ENCODE results near the gene GHR.

The GHR gene

DNA sequence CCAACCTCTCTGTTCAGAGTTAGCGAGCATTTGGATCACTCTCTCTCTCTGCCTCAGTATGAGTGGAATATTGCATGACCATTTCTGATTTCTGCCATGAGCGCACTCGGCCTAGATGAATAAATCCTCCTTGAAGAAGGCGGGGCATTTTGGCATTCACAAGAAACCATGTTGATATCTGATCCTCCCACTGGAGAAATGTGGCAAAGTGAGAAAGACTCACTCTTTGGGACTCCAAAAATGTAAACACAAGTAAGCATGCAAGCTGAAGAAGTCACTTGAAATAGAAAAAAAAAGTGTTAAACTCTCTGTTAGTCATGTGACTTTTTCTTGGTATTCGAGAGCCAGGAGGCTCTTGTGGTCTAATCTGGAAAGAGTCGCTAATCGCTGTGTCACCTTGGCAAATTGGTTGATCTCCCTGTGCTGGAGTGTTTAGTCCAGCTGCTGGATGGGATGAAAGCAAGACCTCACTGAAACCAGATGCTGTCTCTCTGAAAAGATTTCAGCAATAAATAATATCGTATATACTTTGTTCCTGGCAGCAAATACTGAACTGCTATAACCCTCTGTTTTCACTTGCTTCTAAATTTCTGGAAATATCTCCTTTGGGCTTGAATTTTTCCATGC lies 95.5 kb downstream of the GHR start:
- DNase-seq = no peak

DNA sequence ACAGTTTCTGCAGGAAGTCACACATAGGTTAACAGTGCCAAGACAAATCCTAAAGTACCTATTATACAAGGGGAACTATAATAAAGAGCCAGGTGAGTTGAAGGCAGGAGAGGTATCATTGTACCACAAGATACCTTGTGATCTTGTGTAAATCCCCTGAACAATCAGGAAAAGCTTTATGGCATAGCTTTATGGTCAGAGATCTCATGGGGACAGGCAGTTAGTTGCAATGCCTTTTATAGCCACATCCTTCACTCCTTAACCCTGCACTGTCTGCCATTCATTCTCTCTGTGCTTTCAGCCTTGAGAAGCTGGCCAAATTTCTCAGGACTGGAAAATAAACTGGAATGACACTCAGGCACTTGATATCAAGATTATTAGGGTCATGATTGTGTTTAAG lies 97.0 kb downstream of the GHR start:
- no peak for DNase-seq

DNA sequence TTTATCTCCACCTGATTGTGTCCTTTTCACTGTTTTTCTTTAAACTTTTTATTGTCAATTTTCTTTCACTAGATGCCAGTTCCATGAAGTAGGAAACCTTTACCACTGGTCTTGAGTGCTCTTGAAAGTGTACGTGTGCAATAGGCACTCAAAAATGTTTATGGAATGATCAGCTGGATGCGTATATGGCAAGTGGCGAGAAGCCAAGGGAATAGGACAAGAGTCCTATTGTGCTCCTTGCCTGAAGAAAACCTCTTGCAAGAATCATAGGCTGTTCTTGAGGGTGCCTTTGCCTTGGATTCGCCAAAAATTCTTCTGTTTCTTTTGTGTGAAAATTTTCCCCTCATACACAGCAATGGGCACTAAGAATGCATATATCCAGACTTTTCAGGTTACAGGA lies 97.7 kb downstream of the GHR start:
- no peak for DNase-seq

DNA sequence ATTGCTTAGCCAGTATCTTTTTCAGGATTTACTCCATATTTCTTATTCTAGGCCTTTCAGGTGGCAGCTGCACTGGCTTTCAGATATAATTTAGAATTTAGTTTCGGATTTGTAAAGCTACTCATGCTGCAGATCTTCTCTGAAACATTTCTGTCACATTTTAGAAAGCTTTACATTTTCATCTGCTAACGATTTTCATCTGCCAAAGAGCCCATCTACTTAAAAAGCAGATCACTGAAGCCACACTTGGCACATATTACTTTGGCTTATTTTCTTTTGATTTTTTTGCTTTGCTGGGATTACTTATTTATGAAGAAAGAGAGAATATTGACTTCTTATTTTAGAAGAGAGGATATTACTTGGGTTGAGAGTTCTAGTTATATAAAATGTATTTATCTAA lies 98.2 kb downstream of the GHR start:
- DNase-seq = no peak

DNA sequence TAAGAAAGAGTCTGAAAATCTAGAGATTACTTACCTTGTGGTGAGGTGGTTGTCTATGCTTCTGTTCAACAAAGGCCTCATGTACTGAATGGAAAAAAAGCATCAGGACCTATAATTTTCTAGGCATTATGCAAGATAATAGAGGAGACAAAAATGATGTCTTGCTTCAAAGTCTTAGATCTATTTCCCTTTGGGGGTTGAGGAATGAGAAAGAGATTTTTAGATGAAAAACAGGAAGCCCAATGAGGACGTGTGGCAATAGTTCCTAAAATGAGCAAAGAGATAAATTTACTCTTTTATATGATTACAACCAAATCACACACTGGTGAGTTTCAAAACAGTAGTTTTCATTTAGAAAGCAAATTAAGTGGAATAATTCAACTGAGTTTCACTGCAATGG lies 99.5 kb downstream of the GHR start:
- no peak for DNase-seq

DNA sequence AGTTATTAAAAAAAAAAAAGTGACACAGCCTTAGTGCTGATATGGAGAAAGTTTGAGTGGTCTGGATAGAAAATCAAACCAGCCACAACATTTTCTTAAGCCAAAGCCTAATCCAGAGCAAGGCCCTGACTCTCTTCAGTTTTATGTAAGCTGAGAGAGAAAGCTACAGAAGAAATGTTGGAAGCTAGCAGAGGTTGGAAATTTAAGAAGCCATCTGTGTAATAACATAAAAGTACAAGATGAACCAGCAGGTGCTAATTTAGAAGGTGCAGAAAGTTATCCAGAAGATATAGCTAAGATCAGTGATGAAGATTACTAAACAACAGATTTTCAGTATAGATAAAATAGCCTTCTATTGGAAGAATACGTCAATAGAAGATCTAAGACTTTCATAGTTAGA lies 102.9 kb downstream of the GHR start:
- DNase-seq = no peak

DNA sequence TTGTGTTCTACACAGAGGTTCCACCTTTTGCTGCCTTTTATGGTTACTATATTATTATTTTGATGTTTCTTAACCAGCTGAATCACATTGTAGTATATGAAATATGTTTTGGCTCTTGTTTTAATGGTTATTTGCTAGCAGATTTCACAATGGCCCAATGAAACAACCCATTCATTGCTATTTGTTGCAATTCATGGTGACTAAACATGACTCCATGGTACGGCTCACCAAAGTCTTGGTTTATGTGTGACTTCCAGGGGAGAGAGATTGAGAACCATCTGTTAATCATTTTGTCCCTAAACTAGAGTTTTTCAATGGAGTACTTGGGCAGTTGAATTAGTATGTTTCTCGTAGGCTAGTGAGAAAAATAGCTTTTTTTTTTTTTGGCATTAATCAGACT lies 108.4 kb downstream of the GHR start:
- no peak for DNase-seq

DNA sequence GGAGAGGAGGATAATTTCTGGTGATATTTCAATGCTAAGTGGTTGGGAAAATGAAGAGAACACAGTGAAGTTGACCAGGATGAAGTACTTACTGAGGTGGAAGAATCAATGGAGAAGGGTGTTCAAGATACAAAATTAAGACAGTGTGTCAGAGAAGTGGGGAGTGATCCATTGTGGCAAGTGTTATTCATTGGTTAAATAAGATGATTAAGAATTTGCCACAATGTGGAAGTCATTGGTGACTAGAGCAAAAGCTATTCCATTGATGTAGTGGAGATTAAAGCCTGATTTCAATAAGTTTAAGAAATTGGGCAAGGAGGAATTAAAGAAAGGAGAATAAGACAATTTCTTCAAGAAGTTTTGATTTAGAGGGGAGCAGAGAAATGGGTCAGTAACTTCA lies 118.9 kb downstream of the GHR start:
- DNase-seq = no peak

DNA sequence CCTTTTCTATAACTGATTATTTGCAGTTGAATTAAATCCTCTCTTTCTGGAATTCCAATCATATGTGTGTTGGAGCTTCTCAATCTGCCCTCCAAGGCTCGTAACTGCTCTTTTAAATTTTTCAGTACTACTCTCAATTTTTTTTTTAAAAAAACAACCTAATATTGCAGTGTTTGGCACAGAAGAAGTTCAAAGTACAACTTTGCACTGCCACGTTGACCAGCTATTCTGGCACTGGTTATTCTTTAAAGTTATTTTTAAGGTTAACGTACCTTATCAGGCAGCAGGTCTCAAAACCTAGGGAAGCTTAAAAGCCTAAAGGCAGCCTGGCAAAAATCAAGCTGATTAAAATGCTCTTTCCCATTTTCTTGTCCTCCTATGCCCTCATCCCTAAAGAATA lies 120.5 kb downstream of the GHR start:
- DNase-seq = no peak

DNA sequence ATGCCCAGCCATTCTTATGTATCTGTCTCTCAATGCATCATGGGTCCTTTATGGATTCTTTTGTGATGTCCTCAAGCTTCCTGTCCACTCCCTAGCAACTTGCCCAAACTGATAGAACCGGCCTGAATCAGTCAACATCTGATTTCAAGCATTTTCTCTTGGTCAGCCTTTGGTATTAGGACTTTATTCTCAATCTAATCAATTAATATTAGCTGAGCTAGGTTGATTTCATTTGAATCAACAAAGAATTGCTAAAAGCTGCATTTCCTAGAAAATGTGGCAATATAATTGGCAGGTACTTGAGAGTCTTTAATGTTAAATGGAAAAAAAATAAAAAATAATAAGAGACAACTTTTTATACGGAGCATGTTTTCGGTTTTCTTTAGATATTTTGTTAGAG lies 121.8 kb downstream of the GHR start:
- no peak for DNase-seq

DNA sequence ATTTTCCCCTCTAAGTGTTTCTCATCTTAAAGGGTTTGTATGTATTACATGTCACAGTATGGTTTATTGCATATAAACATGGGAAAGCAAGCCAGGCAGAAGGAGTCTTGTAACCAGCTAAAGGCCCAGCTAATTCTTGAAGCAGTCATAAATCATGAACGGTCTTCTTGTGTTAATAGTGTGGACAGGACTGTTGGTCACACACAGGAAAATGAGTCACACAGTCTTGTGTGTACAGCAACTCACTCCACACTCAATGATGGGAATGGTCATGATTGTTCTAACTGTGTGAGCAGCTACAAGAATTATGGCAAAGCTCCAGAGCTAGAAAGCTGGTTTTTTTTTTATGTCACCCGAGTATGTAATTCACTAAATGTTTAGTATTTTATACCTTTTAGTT lies 123.9 kb downstream of the GHR start:
- no peak for DNase-seq

DNA sequence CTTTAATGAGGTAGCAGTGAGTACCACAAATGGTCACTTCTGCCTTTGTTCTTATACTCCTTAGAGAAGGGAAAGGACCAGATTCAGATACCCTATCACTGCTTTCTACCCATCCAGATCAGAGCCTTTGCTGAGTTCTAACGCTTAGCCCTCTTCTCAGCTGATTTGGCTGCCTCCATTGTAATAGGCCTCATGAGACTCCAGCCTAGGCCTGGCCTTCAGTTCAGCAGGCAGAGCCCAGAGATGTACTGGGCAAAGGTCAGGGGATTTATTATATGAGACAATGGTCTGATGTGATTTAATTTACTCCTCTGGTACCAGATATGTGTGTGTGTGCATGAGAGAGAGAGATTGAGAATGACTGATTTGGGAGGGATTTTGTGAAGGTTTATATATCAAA lies 124.7 kb downstream of the GHR start:
- no peak for DNase-seq

DNA sequence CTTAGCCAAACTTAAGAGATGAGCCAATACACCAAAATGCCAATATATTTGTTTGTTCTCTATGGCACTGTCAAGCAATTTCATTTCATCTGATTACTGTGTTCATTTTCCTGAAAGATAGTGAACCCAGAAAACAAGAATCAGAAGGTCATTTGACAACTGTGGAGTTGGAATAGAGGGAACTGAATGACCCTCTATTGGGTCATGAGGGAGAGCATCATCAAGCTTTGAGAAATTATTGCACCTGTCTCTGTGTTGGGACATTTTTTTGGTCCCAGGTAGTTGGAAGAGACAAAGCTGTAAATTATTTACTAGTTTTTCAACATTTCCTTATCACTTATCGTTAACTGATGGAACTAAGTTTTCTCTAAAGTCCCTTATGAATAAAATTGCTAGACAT lies 129.4 kb downstream of the GHR start:
- DNase-seq = no peak

DNA sequence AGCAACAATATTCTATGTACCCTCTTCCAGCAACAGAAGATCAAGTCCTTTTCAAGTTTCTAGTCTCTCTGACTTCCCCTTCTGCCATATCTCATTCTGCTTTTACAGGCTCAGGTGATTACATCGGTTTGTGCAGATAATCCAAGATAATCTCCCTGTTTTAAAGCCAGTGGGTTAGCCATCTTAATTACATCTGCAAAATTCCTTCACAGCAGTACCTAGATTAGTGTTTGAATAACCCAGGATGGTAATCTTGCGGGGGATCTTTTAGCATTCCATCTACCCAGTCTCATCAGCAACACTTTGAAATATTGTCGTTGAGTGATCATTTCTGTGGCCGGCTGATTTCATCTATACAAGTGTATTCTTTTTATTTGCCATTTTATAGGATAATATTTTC lies 130.2 kb downstream of the GHR start:
- no peak for DNase-seq

DNA sequence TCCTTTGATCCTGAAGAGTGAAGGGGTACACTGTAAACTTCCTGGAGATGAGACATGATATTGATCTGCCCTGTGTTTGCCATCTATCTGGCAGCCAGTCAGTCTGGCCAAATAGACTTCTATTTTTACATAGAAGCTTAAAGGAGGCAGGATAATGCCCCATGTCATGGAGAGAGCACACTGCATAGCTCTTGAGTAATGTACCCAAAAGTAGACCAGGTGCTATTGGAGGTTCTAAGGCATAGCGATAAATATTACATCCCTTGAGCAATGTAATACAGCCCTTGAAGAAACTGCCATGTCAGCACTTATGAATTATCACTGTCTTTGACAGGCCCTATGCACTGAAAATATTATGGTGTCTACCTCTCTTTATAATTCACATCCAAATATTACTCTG lies 131.8 kb downstream of the GHR start:
- DNase-seq = no peak

DNA sequence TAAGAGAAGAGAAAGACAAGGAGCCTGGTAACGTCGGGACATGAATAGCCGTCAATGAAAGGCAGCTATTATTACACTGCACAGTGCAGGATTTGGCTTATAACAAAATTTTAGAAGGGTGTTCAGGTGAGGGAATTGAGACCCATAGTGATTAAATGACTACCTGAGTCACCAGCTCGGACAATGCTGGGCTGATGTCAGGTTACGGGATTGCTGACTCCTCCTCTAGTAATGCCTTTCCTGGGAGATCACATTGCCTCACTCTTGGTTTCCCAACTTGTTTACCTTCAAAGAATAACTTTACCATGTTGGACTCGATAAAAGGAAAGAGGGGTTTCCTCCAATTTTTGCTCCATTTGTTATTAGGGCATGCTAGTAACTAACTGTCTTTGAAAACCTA lies 132.6 kb downstream of the GHR start:
- DNase-seq = no peak

DNA sequence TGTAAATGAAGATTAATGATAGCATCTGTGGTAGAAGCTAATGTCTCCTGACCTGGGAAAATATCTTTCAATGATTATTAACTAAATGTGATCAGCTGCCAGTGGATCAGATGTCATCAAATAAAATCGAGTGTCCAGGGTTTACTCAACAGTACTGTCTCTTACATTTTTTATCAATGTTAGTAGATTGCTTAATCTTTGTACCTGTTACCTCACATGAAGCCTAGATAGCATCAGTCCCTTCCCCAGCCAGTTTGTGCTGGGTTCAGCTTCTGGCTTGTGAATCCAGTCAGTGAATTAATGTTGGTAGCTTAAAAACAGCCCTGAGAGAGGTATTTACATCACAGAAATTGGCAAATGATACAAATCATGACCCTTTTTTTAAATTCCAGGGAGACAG lies 134.4 kb downstream of the GHR start:
- DNase-seq = no peak

DNA sequence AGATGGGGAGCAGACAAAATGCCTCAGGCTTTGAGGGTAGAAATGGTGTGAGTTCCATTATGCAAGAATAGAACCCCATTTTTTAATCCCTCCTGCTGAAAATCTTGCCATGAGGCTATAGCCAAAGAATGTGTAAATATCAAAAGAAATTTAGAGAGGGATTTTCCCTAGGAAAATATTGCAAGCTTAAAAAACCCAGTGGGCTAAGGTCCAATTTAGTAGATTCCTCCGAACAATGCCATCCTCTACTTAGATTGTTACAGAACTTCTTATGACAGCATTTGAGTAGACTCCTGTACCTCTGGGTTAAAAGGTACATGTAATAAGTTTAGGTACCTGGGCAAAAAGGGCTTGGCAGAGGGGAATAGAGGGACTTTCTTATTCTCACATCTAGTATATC lies 138.4 kb downstream of the GHR start:
- no peak for DNase-seq

DNA sequence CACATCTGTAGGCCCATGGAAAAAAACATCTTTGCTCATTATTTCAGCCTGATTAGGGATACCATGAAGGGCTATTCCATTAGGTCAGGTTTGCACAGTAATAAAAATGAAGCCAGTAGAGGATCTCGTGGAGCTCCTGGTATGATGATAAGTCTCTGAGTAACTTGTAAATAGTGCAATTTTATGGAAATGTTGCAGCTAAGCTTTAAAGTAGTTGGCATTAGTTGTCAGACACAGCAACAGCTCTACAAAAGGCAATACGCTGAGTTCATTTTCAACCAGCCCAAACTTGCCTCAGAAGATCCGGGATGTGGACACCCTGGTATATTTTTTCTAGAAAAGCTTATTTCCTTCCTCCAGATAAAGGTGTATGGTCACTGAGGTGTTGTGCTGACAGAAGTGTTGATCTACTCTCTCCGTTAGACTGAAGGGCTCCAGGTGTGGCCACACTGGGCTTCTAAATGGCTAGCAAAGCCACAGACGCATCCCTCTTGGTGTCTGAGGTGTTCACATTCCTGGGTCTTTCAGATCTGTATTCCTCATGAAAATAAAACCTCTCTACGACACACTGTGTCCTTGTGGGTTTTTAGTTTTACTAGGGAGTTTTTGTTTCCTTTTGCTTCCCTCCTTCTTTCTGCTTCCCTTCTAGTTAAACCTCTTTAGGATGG lies 141.6 kb downstream of the GHR start:
- no peak for DNase-seq

DNA sequence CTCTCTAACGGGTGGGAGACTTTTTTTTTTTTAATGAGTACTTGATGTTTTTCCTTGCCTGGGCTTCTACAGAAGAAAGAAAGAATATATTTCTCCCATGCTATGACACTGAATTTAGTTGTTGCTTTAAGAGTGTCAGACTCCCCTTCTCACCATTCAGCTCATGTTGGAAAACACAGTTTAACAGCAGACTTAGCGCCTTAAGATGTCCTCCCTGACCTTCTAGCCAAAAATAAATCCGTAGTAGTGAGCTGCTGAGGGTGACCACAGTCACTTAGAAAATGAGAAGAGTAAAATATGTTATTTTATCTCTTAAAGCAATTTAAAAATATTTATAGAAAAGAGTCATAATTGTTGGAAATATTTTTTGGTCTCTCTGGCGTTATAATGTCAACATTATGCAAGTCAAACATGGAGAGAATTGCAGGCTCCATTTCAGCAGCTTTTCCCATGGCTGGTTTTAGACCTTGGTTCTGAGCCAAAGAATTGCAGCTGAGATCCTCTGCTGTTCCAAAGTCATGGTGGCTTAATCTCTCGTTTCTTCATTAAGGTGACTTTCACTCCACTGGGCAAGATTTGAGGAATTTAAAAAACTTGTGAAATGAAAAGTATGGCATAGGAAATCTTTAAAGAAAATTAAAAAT lies 143.5 kb downstream of the GHR start:
- no peak for DNase-seq

DNA sequence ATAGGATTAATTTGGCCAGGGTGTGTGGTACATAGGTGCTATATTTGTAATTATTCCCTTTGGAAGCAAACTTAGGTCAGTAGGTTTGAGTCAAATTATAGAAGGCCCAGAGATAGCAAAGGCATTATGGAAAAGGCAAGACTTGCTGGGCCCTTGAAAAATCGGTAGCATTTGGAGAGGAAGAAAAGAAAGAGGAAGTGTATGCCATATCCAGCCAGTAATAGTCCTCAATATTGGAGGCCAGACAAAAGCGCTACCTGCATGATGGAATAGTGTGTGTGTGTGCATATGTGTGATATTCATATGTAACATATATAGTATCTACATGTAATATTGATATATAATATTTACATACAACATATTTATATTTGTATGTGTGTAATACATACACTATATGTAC lies 146.1 kb downstream of the GHR start:
- no peak for DNase-seq

DNA sequence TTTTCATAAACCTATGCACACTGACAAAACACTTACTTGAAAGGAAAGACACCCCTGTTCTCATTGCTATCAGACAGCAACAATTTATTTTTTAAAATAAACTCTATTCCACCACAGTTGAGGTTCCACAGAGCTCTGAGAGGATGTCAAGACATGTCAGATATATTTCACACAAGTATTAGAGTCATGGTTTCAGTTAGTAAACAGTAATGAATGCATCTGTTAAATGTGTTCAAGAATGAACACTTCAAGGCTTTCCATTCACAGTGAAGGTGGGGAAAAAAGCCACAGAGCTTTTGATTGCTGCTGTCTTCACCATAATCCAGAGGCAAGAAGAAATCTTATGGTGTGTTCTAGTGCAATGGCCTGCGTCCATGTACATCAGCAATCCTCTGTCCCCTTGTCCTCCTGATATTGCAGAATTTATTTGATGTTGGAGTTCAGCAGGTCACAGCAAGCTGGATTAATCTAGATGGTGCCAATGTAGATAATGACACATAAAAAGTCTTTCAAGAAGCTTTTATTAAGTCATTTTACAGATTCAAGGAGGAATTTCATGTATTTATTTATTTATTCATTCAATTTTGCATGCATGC lies 146.8 kb downstream of the GHR start:
- no peak for DNase-seq

DNA sequence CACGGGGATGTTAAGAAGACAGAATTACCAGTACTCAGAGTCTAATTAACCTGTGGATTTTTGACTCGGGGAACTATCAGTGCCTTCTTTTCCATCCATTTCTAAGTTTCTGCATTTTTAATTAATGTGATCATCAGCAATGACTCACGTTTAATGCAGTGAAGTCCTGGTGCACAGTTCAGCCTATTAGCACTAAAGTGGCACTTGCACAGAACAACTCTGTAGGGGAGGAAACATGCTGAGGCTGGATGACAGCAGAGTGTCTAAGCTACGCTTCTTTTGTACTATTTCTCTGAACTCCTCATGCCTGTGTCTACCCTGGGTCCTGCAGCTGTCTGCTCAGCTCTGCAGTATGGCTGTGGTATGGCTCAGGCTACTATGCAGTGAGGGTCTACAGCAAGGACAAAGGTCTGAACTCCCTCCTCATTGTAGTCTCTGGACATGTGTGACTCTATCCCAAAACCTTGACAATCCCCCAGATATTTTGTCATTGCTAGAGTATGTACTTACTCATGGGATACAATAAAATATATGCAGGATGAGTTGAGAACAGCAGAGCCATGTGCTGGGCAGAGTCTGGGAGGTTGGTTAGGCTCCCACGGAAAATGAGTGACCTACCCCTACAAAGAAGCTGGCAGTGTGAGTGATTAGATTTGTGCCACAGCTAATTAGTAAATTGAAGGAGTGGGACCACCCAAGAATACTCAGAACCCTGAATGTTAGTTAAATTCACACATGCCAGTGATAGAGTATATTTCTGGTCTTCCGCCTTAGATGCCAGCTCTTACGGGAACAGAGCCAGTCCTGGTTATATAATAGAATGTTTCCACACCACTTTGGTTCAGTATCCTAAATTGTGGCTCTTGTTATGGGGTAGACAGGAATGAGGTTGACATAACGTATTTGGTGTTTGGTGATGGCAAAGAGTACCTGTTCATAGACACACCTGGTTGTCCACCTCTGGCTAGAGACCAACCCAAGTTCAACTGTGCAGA lies 148.0 kb downstream of the GHR start:
- DNase-seq = no peak
